Measurements from ENCODE around the gene CD300LD. TPM values are rescaled to one million over a fixed set of nuclear protein-coding genes. Genes with fewer than 3 reads are reported as not detected.

Gene CD300LD
- polyA plus RNA-seq, 1 donor from 2014 or later = not detected

DNA sequence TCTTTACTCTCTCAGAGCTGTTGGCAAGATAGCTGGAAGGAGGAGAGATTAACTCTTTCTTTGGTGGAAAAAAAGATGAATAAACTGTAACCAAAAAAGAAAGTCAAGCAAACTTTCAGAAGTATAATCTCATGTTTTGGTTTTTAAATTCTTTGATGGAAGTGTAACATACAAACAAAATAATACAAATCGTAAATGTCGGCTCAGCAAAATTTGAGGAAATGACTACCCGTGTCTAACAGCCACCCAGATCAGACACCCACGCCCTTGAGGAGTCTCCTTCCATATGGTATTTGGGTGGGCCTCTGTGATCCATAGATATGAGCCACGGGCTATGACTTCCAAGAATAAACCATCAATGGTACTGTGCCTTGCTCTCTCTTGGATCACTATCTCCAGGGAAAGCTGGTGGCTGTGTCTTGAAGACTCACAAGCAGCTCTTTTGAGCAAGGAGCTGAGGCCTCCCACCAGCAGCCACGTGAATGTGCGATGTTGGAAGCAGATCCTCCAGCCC, 36.6 kb downstream of the CD300LD start:
- no peak overlapping the region for H3K4me2 ChIP-seq (ENCODE audit: low read length)
- no peaks in the 10 kb centered on the region for H3F3A ChIP-seq (ENCODE audit: insufficient read depth, low read length, poor library complexity, severe bottlenecking)
- no peaks in the 10 kb centered on the region for H3K79me2 ChIP-seq (replicated peaks; ENCODE audit: insufficient read depth, low read length)
- H3K27ac ChIP-seq (ENCODE audit: low read length) = no peak overlapping the region
- H3K9me2 ChIP-seq (ENCODE audit: insufficient read depth, low read length) = no peaks in the 10 kb centered on the region
- H2AFZ ChIP-seq (ENCODE audit: low read depth, low read length) = no peak overlapping the region
- no peaks in the 10 kb centered on the region for H4K20me1 ChIP-seq (ENCODE audit: insufficient read depth)
- no peaks in the 10 kb centered on the region for H3K36me3 ChIP-seq (ENCODE audit: insufficient read depth, low read length)
- TF ChIP-seq MXI1 (conservative IDR thresholded peaks at IDR 0.05; ENCODE audit: poor library complexity, severe bottlenecking) (no peak), CTCF (IDR thresholded peaks at IDR 0.05; ENCODE audit: poor library complexity, severe bottlenecking) (no peak), RAD21 (conservative IDR thresholded peaks at IDR 0.05) (no peak), EZH2 (IDR thresholded peaks at IDR 0.05; ENCODE audit: borderline replicate concordance, insufficient read depth, low read length, poor library complexity, severe bottlenecking) (no peak), TAF1 (IDR thresholded peaks at IDR 0.05; ENCODE audit: low read depth) (no peak), SMC3 (conservative IDR thresholded peaks at IDR 0.05; ENCODE audit: poor library complexity) (no peak)
- TF ChIP-seq, protein P1, sequence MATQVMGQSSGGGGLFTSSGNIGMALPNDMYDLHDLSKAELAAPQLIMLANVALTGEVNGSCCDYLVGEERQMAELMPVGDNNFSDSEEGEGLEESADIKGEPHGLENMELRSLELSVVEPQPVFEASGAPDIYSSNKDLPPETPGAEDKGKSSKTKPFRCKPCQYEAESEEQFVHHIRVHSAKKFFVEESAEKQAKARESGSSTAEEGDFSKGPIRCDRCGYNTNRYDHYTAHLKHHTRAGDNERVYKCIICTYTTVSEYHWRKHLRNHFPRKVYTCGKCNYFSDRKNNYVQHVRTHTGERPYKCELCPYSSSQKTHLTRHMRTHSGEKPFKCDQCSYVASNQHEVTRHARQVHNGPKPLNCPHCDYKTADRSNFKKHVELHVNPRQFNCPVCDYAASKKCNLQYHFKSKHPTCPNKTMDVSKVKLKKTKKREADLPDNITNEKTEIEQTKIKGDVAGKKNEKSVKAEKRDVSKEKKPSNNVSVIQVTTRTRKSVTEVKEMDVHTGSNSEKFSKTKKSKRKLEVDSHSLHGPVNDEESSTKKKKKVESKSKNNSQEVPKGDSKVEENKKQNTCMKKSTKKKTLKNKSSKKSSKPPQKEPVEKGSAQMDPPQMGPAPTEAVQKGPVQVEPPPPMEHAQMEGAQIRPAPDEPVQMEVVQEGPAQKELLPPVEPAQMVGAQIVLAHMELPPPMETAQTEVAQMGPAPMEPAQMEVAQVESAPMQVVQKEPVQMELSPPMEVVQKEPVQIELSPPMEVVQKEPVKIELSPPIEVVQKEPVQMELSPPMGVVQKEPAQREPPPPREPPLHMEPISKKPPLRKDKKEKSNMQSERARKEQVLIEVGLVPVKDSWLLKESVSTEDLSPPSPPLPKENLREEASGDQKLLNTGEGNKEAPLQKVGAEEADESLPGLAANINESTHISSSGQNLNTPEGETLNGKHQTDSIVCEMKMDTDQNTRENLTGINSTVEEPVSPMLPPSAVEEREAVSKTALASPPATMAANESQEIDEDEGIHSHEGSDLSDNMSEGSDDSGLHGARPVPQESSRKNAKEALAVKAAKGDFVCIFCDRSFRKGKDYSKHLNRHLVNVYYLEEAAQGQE (IDR thresholded peaks at IDR 0.05; ENCODE audit: borderline replicate concordance) = no peak
- no peak overlapping the region for H3K4me3 ChIP-seq (ENCODE audit: low read length)
- no peak overlapping the region for H3K9ac ChIP-seq (ENCODE audit: low read length)
- no peaks in the 10 kb centered on the region for H3K9me3 ChIP-seq (ENCODE audit: low read length)
- no peaks in the 10 kb centered on the region for H3K27me3 ChIP-seq (ENCODE audit: insufficient read depth, low read depth, low read length)

DNA sequence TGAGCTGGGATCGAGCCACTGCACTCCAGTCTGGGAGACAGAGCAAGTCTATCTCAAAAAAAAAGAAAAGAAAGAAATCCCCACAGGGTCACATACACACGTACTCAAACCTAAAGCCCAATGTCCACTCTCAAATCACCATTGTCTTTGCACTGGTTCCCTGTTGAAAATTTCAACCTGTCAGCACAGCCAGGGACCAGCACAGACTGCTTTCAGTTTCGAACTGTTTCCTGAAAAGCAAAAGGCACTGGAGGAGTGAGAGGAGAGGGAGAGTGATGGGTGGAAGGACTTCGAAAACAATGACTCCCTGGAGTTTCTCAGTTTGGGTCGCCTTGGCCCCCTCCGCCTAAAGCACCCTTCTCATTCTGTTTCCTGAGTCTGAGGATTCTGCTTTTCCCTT, 37.2 kb downstream of the CD300LD start:
- no peak overlapping the region for H3K9ac ChIP-seq (ENCODE audit: low read length)
- TF ChIP-seq TAF1 (IDR thresholded peaks at IDR 0.05; ENCODE audit: low read depth) (no peak), EZH2 (IDR thresholded peaks at IDR 0.05; ENCODE audit: borderline replicate concordance, insufficient read depth, low read length, poor library complexity, severe bottlenecking) (no peak), RAD21 (conservative IDR thresholded peaks at IDR 0.05) (no peak), SMC3 (conservative IDR thresholded peaks at IDR 0.05; ENCODE audit: poor library complexity) (no peak), POLR2AphosphoS5 (IDR thresholded peaks at IDR 0.05) (no peak), EP300 (conservative IDR thresholded peaks at IDR 0.05; ENCODE audit: poor library complexity, severe bottlenecking) (no peak), CTCF (IDR thresholded peaks at IDR 0.05; ENCODE audit: poor library complexity, severe bottlenecking) (no peak), MXI1 (conservative IDR thresholded peaks at IDR 0.05; ENCODE audit: poor library complexity, severe bottlenecking) (no peak)
- TF ChIP-seq, protein P1 (IDR thresholded peaks at IDR 0.05; ENCODE audit: borderline replicate concordance) = no peak
- H3K27me3 ChIP-seq (ENCODE audit: insufficient read depth, low read depth, low read length) = no peaks in the 10 kb centered on the region
- H3K4me3 ChIP-seq (ENCODE audit: low read length) = no peak overlapping the region
- H3F3A ChIP-seq (ENCODE audit: insufficient read depth, low read length, poor library complexity, severe bottlenecking) = no peaks in the 10 kb centered on the region
- H3K36me3 ChIP-seq (ENCODE audit: insufficient read depth, low read length) = no peaks in the 10 kb centered on the region
- no peaks in the 10 kb centered on the region for H3K9me3 ChIP-seq (ENCODE audit: low read length)
- H4K20me1 ChIP-seq (ENCODE audit: insufficient read depth) = no peaks in the 10 kb centered on the region
- no peak overlapping the region for H2AFZ ChIP-seq (ENCODE audit: low read depth, low read length)
- no peaks in the 10 kb centered on the region for H3K79me2 ChIP-seq (replicated peaks; ENCODE audit: insufficient read depth, low read length)
- no peak overlapping the region for H3K4me2 ChIP-seq (ENCODE audit: low read length)
- H3K27ac ChIP-seq (ENCODE audit: low read length) = no peak overlapping the region
- no peaks in the 10 kb centered on the region for H3K9me2 ChIP-seq (ENCODE audit: insufficient read depth, low read length)
